DOHH2 (cell line): ENCODE results near the gene ADGRL3.

Source experiments
- EZH2phosphoT487 ChIP-seq: fragments of 200-600 bp; sonication (generic); IDR thresholded peaks from 2 replicates; pipeline ENCODE4 v1.6.1; 2017; ENCODE audit warnings: borderline replicate concordance, mild to moderate bottlenecking, antibody characterized with exemption, low read length, moderate library complexity, mixed read lengths
- TF ChIP-seq, protein P1 (sequence below): fragments of 200-600 bp; sonication (generic); IDR thresholded peaks from one replicate; pipeline ENCODE4 v1.5.1; 2014; ENCODE audit warnings: antibody characterized with exemption, mild to moderate bottlenecking, low read depth, low read length; ENCODE audit not compliant: poor library complexity, severe bottlenecking

DNA sequence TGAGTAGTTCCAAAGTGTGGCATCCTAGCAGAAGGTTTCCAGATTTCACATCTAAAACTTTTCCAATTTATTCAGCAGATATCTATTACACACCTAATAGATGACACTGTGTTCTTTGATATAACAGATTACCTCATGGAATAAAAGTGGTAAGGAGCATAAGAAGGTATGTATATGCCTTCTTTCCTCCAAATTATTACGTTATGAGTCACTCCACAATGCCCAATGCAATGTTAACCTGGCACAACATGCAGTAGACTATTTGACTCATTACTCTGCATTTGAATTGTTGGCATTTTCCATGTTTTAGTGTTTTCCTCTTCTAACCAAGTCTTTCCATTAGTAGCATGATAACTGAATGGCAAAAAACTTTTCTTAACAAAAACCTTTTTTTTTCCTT lies 383.6 kb downstream of the ADGRL3 start:
- TF ChIP-seq, protein P1, sequence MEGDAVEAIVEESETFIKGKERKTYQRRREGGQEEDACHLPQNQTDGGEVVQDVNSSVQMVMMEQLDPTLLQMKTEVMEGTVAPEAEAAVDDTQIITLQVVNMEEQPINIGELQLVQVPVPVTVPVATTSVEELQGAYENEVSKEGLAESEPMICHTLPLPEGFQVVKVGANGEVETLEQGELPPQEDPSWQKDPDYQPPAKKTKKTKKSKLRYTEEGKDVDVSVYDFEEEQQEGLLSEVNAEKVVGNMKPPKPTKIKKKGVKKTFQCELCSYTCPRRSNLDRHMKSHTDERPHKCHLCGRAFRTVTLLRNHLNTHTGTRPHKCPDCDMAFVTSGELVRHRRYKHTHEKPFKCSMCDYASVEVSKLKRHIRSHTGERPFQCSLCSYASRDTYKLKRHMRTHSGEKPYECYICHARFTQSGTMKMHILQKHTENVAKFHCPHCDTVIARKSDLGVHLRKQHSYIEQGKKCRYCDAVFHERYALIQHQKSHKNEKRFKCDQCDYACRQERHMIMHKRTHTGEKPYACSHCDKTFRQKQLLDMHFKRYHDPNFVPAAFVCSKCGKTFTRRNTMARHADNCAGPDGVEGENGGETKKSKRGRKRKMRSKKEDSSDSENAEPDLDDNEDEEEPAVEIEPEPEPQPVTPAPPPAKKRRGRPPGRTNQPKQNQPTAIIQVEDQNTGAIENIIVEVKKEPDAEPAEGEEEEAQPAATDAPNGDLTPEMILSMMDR = no peak
- no peak for TF ChIP-seq EZH2phosphoT487
